HepG2 (cell line): ENCODE data around the gene FOXR1. TPM values are rescaled to one million over a fixed set of nuclear protein-coding genes. Genes with fewer than 3 reads are reported as not detected.

Experiments used
- ATM ChIP-seq: fragments of 450-650 bp; IDR thresholded peaks from 2 replicates; pipeline ENCODE4 v1.7.1; 2017; ENCODE audit warnings: mild to moderate bottlenecking, borderline replicate concordance
- ATRX ChIP-seq: sonication (generic); formaldehyde crosslinking; IDR thresholded peaks from 2 replicates; pipeline ENCODE4 v1.4.0; 2020; ENCODE audit warnings: missing genetic modification reagents, borderline replicate concordance
- BCL6 ChIP-seq: IDR thresholded peaks from 2 replicates; pipeline ENCODE4 v1.6.1; 2016; ENCODE audit warnings: missing genetic modification reagents, missing compliant biosample characterization
- CHCHD3 ChIP-seq: sonication (generic); formaldehyde crosslinking; IDR thresholded peaks from 2 replicates; pipeline ENCODE4 v1.8.0; 2022; ENCODE audit warnings: mild to moderate bottlenecking, missing genetic modification reagents, moderate library complexity
- EP300 ChIP-seq, 3 experiments: sonication (generic) in 1 of 3; formaldehyde crosslinking in 1 of 3; IDR thresholded peaks; 2 replicates each; pipeline versions ENCODE4 v1.5.1 to v1.6.1; 2011 to 2020; ENCODE audit warnings: low read depth in 2 of 3, low read length in 2 of 3, borderline replicate concordance in 1 of 3, improper control_type of control experiment in 1 of 3, mild to moderate bottlenecking in 1 of 3, missing genetic modification reagents in 1 of 3, moderate library complexity in 1 of 3
- MXI1 ChIP-seq: IDR thresholded peaks from 3 replicates; pipeline ENCODE4 v1.6.1; 2012; ENCODE audit warnings: low read depth, low read length, inconsistent platforms, borderline replicate concordance
- ZBTB7B ChIP-seq: sonication (generic); formaldehyde crosslinking; IDR thresholded peaks from 2 replicates; pipeline ENCODE4 v1.4.0; 2020; ENCODE audit warnings: missing genetic modification reagents
- ZNF180 ChIP-seq: sonication (generic); formaldehyde crosslinking; IDR thresholded peaks from 2 replicates; pipeline ENCODE4 v1.4.0; 2020; ENCODE audit warnings: low read depth, missing genetic modification reagents, borderline replicate concordance
- ZNF746 ChIP-seq: sonication (generic); formaldehyde crosslinking; IDR thresholded peaks from 2 replicates; pipeline ENCODE4 v1.8.0; 2022; ENCODE audit warnings: mild to moderate bottlenecking, missing genetic modification reagents
- ZNF850 ChIP-seq: sonication (generic); formaldehyde crosslinking; conservative IDR thresholded peaks from 2 replicates; pipeline ENCODE4 v1.9.0; 2021; ENCODE audit warnings: mild to moderate bottlenecking, missing genetic modification reagents
- polyA plus RNA-seq, 8 experiments: library from polyadenylated mRNA; depleted of rRNA in 3 of 8; stranded (reverse) in 7 of 8; unstranded in 1 of 8; fragments of >200 nt; fragmentation: Illumina TruSeq in 4 of 8; extraction: Trizol in 4 of 8; gene quantifications; 2 replicates each; pipeline versions ENCODE4 v1.2.1 to v1.2.3, GENCODE V29; 2011 to 2016; ENCODE audit warnings: low read depth in 4 of 8, missing spikeins in 1 of 8, mixed read lengths in 1 of 8; ENCODE audit not compliant: insufficient read depth in 1 of 8
- total RNA-seq, 5 experiments: library from RNA; depleted of rRNA; stranded (reverse); fragments of >200 nt; fragmentation: Illumina TruSeq; extraction: Trizol; gene quantifications; 2 replicates each; pipeline ENCODE4 v1.2.3, GENCODE V29; 2016; ENCODE audit warnings: low read depth in 1 of 5
- TF ChIP-seq, protein P1 (sequence below), 2 experiments: sonication (generic) in 1 of 2; formaldehyde crosslinking in 1 of 2; IDR thresholded peaks; 2 replicates each; pipeline versions ENCODE4 v1.4.0 to v1.6.1; 2016 to 2020; ENCODE audit warnings: borderline replicate concordance in 1 of 2, low read depth in 1 of 2, mild to moderate bottlenecking in 1 of 2, missing genetic modification reagents in 1 of 2
- TF ChIP-seq, protein P2 (sequence below): fragments of 450-650 bp; IDR thresholded peaks from 2 replicates; pipeline ENCODE4 v1.6.1; 2017; ENCODE audit warnings: mild to moderate bottlenecking
- TF ChIP-seq, protein P3 (sequence below): sonication (generic); formaldehyde crosslinking; IDR thresholded peaks from 2 replicates; pipeline ENCODE4 v1.4.0; 2020; ENCODE audit warnings: missing genetic modification reagents
- TF ChIP-seq, protein P4 (sequence below): sonication (generic); formaldehyde crosslinking; IDR thresholded peaks from 2 replicates; pipeline ENCODE4 v1.4.0; 2020; ENCODE audit warnings: missing genetic modification reagents

Gene FOXR1
- total and polyA plus RNA-seq, 2 of the 13 experiments (the other 11 are each of a cell fraction or from before 2014, with no cell fraction given): not detected

DNA sequence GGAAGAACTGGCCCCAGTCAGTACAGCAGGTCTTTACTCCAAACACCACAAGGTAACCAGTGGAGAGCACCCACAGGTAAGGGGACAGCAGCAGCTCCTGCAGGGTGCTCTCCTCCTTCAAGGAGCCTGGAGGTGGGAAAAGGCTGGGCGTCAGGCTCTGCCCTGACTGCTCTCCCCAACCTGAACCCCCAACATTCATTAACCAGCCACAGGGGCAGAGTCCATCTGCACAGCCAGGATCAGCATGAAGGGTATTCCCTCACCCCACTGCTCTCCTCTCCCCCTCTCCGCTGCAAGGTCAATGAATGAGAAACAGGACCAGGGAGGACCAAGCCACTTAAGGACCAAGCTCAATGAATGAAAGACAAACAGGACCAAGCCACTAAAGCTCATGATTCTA is 55.4 kb downstream of the FOXR1 start (continued):
- TF ChIP-seq BCL6 (CRISPR knock-in tag): peak; percentile 19; the same call in 1 of the 2 replicates
- no peak for TF ChIP-seq CHCHD3 (CRISPR knock-in tag)
- TF ChIP-seq EP300 (IDR thresholded peaks at IDR 0.05; ENCODE audit: low read depth in 2 of 2, low read length in 2 of 2): peak in 1 of 2 experiments; percentile 31; a peak in 1 of 4 replicates
- peak; percentile 19; the same call in 1 of the 2 replicates for TF ChIP-seq EP300 (CRISPR knock-in tag; IDR thresholded peaks at IDR 0.05; ENCODE audit: borderline replicate concordance)
- 0 out of 2 replicates have a peak, but pooled peaks have one; percentile 43 for TF ChIP-seq ZNF746 (CRISPR knock-in tag)
- TF ChIP-seq, protein P1, sequence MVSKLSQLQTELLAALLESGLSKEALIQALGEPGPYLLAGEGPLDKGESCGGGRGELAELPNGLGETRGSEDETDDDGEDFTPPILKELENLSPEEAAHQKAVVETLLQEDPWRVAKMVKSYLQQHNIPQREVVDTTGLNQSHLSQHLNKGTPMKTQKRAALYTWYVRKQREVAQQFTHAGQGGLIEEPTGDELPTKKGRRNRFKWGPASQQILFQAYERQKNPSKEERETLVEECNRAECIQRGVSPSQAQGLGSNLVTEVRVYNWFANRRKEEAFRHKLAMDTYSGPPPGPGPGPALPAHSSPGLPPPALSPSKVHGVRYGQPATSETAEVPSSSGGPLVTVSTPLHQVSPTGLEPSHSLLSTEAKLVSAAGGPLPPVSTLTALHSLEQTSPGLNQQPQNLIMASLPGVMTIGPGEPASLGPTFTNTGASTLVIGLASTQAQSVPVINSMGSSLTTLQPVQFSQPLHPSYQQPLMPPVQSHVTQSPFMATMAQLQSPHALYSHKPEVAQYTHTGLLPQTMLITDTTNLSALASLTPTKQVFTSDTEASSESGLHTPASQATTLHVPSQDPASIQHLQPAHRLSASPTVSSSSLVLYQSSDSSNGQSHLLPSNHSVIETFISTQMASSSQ (IDR thresholded peaks at IDR 0.05; ENCODE audit: low read depth): peak; percentile 79
- TF ChIP-seq, protein P1 (CRISPR knock-in tag; IDR thresholded peaks at IDR 0.05; ENCODE audit: borderline replicate concordance): peak; percentile 73; the same call in 1 of the 2 replicates
- TF ChIP-seq, protein P2, sequence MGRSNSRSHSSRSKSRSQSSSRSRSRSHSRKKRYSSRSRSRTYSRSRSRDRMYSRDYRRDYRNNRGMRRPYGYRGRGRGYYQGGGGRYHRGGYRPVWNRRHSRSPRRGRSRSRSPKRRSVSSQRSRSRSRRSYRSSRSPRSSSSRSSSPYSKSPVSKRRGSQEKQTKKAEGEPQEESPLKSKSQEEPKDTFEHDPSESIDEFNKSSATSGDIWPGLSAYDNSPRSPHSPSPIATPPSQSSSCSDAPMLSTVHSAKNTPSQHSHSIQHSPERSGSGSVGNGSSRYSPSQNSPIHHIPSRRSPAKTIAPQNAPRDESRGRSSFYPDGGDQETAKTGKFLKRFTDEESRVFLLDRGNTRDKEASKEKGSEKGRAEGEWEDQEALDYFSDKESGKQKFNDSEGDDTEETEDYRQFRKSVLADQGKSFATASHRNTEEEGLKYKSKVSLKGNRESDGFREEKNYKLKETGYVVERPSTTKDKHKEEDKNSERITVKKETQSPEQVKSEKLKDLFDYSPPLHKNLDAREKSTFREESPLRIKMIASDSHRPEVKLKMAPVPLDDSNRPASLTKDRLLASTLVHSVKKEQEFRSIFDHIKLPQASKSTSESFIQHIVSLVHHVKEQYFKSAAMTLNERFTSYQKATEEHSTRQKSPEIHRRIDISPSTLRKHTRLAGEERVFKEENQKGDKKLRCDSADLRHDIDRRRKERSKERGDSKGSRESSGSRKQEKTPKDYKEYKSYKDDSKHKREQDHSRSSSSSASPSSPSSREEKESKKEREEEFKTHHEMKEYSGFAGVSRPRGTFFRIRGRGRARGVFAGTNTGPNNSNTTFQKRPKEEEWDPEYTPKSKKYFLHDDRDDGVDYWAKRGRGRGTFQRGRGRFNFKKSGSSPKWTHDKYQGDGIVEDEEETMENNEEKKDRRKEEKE: no peak
- no peak for TF ChIP-seq ZNF180
- TF ChIP-seq MXI1: no peak
- no peak for TF ChIP-seq ATM
- TF ChIP-seq, protein P3, sequence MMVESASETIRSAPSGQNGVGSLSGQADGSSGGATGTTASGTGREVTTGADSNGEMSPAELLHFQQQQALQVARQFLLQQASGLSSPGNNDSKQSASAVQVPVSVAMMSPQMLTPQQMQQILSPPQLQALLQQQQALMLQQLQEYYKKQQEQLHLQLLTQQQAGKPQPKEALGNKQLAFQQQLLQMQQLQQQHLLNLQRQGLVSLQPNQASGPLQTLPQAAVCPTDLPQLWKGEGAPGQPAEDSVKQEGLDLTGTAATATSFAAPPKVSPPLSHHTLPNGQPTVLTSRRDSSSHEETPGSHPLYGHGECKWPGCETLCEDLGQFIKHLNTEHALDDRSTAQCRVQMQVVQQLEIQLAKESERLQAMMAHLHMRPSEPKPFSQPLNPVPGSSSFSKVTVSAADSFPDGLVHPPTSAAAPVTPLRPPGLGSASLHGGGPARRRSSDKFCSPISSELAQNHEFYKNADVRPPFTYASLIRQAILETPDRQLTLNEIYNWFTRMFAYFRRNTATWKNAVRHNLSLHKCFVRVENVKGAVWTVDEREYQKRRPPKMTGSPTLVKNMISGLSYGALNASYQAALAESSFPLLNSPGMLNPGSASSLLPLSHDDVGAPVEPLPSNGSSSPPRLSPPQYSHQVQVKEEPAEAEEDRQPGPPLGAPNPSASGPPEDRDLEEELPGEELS (CRISPR knock-in tag): 0 out of 2 replicates have a peak, but pooled peaks have one; percentile 22
- TF ChIP-seq ZNF850 (CRISPR knock-in tag): no peak
- TF ChIP-seq, protein P4, sequence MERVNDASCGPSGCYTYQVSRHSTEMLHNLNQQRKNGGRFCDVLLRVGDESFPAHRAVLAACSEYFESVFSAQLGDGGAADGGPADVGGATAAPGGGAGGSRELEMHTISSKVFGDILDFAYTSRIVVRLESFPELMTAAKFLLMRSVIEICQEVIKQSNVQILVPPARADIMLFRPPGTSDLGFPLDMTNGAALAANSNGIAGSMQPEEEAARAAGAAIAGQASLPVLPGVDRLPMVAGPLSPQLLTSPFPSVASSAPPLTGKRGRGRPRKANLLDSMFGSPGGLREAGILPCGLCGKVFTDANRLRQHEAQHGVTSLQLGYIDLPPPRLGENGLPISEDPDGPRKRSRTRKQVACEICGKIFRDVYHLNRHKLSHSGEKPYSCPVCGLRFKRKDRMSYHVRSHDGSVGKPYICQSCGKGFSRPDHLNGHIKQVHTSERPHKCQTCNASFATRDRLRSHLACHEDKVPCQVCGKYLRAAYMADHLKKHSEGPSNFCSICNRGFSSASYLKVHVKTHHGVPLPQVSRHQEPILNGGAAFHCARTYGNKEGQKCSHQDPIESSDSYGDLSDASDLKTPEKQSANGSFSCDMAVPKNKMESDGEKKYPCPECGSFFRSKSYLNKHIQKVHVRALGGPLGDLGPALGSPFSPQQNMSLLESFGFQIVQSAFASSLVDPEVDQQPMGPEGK (CRISPR knock-in tag): 0 out of 2 replicates have a peak, but pooled peaks have one; percentile 47
- TF ChIP-seq ZBTB7B (CRISPR knock-in tag): peak; percentile 46; the same call in 1 of the 2 replicates
- no peak for TF ChIP-seq ATRX (CRISPR knock-in tag)
